Kasumi-1 (cell line): ENCODE results near the gene OOSP4B.
"Not testable (repeated sequence)": the region's sequence is repeated elsewhere in the genome, so short reads cannot be mapped to it uniquely, and the experiment has no call there.

Experiments used
- DNase-seq, 2 experiments: peaks; one replicate each; lab custom pipeline; 2025; lab: John Stamatoyannopoulos, UW

OOSP4B gene

GRCh38 chr11:60059521-60060240 is 42.7 kb downstream of the OOSP4B start:
- DNase-seq = no peak

DNA sequence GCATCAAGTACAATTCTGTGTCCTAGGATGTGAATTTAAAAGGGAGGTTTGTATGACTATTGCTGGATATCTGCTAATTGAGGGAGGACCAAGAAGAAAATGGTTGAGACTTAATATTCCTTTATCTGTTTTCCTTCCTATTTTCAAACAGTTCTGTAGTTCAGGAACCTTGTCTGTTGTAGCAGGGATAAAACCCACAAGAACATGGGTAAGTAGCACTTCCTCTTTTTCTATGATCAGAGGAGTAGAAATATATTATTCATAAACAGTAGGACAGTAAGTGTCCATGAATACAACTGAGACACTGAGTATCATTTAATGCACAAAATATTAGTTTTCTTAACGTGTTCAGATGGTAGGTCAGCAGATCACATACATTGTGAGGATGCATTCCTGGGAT is 47.1 kb downstream of the OOSP4B start:
- peak; percentile 83 to 87 for DNase-seq

DNA sequence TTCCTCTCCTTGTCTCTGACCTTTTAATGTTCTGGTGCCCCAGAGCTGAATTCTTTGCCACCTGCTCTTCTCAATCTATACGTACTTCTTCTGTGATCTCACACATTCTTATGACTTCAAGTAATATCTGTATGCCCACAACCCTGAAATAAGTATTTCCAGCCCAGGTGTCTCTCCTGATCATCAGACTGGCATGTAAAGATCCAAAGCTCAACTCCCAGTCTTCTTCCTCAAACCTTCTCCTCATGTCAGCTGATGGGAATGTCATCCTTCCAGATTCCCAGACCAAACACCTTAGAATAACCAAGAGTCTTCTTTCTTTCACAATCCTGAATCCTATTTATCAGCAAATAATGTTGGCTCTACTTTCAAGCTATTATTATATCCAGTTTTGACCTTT is 48.8 kb downstream of the OOSP4B start:
- DNase-seq = no peak

GRCh38 chr11:60069450-60069849 is 52.5 kb downstream of the OOSP4B start:
- no peak for DNase-seq

- not testable (repeated sequence) for DNase-seq
Measured at GRCh38 chr11:60071644-60072043, 54.7 kb downstream of the OOSP4B start.

DNA sequence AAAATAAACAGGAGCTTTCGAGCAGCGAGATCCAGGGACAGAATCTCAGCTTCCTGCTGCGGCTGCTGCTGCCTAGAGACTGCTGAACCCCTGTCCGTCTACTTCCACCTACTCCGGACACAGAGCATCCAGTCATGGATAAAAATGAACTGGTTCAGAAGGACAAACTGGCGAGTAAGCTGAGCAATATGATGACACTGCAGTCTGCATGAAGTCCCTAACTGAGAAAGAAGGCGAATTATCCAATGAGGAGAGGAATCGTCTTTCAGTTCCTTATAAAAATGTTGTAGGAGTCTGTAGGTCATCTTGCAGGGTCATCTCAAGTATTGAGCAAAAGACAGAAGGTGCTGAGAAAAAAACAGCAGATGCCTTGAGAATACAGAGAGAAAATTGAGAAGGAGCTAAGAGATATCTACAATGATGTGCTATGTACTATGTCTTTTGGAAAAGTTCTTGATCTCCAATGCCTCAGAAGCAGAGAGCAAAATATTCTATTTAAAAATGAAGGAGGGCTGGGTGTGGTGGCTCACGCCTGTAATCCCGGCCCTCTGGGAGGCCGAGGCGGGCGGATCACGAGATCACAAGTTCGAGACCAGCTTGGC is 60.3 kb downstream of the OOSP4B start:
- DNase-seq = no peak

- DNase-seq = no peak
Measured at GRCh38 chr11:60077981-60078380, 61.0 kb downstream of the OOSP4B start.

- DNase-seq = no peak
Measured at GRCh38 chr11:60078745-60079144, 61.8 kb downstream of the OOSP4B start.

DNA sequence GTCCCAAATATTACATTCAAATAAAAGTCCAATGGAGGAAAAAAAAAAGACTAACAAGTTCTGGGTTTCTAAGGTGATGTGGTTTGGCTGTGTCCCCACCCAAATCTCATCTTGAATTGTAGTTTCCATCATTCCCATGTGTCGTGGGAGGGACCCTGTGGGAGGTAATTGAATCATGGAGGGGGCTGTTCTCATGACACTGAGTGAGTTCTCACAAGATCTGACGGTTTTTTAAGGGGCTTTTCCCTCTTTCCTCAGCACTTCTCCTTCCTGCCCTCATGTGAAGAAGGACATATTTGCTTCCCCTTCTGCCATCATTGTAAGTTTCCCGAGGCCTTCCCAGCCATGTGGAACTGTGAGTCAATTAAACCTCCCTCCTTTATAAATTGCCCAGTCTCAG is 63.6 kb downstream of the OOSP4B start:
- DNase-seq = no peak
